HepG2 (cell line): ENCODE results near the gene IDNK. TPM values are rescaled to one million over a fixed set of nuclear protein-coding genes. Genes with fewer than 3 reads are reported as not detected.

Source experiments
- ELF3 ChIP-seq: IDR thresholded peaks from 2 replicates; pipeline ENCODE4 v1.6.1; 2016; ENCODE audit warnings: missing genetic modification reagents, missing compliant biosample characterization
- PATZ1 ChIP-seq: sonication (generic); formaldehyde crosslinking; IDR thresholded peaks from 2 replicates; pipeline ENCODE4 v1.4.0; 2020; ENCODE audit warnings: missing genetic modification reagents
- SIN3A ChIP-seq: IDR thresholded peaks from 2 replicates; pipeline ENCODE4 v1.6.1; 2011; ENCODE audit warnings: low read depth, mild to moderate bottlenecking, control low read depth, low read length, borderline replicate concordance
- SIX1 ChIP-seq: sonication (generic); formaldehyde crosslinking; IDR thresholded peaks from 2 replicates; pipeline ENCODE4 v1.4.0; 2020; ENCODE audit warnings: missing genetic modification reagents, borderline replicate concordance
- UBTF ChIP-seq: sonication (generic); formaldehyde crosslinking; IDR thresholded peaks from 2 replicates; pipeline ENCODE4 v1.4.0; 2020; ENCODE audit warnings: mild to moderate bottlenecking, missing genetic modification reagents
- ZMYM3 ChIP-seq: sonication (generic); formaldehyde crosslinking; IDR thresholded peaks from 2 replicates; pipeline ENCODE4 v1.5.1; 2020; ENCODE audit warnings: mild to moderate bottlenecking, missing genetic modification reagents
- ZNF558 ChIP-seq: sonication (generic); formaldehyde crosslinking; IDR thresholded peaks from 2 replicates; pipeline ENCODE4 v1.9.0; 2022; ENCODE audit warnings: mild to moderate bottlenecking, missing genetic modification reagents, borderline replicate concordance
- ZNF589 ChIP-seq: sonication (generic); formaldehyde crosslinking; conservative IDR thresholded peaks from 2 replicates; pipeline ENCODE4 v1.8.0; 2022; ENCODE audit warnings: mild to moderate bottlenecking, moderate library complexity, missing genetic modification reagents
- polyA plus RNA-seq, 8 experiments: library from polyadenylated mRNA; depleted of rRNA in 3 of 8; stranded (reverse) in 7 of 8; unstranded in 1 of 8; fragments of >200 nt; fragmentation: Illumina TruSeq in 4 of 8; extraction: Trizol in 4 of 8; gene quantifications; 2 replicates each; pipeline versions ENCODE4 v1.2.1 to v1.2.3, GENCODE V29; 2011 to 2016; ENCODE audit warnings: low read depth in 4 of 8, missing spikeins in 1 of 8, mixed read lengths in 1 of 8; ENCODE audit not compliant: insufficient read depth in 1 of 8
- total RNA-seq, 5 experiments: library from RNA; depleted of rRNA; stranded (reverse); fragments of >200 nt; fragmentation: Illumina TruSeq; extraction: Trizol; gene quantifications; 2 replicates each; pipeline ENCODE4 v1.2.3, GENCODE V29; 2016; ENCODE audit warnings: low read depth in 1 of 5
- TF ChIP-seq, protein P1 (sequence below): sonication (generic); formaldehyde crosslinking; IDR thresholded peaks from 2 replicates; pipeline ENCODE4 v1.5.0; 2020; ENCODE audit warnings: mild to moderate bottlenecking, missing genetic modification reagents, borderline replicate concordance

The IDNK gene
- total and polyA plus RNA-seq, 2 of the 13 experiments (the other 11 are each of a cell fraction or from before 2014, with no cell fraction given), result 3.1 to 4.8 TPM

GRCh38 chr9:83622939-83623678 is at the start of gene IDNK (continued):
- TF ChIP-seq, protein P1, sequence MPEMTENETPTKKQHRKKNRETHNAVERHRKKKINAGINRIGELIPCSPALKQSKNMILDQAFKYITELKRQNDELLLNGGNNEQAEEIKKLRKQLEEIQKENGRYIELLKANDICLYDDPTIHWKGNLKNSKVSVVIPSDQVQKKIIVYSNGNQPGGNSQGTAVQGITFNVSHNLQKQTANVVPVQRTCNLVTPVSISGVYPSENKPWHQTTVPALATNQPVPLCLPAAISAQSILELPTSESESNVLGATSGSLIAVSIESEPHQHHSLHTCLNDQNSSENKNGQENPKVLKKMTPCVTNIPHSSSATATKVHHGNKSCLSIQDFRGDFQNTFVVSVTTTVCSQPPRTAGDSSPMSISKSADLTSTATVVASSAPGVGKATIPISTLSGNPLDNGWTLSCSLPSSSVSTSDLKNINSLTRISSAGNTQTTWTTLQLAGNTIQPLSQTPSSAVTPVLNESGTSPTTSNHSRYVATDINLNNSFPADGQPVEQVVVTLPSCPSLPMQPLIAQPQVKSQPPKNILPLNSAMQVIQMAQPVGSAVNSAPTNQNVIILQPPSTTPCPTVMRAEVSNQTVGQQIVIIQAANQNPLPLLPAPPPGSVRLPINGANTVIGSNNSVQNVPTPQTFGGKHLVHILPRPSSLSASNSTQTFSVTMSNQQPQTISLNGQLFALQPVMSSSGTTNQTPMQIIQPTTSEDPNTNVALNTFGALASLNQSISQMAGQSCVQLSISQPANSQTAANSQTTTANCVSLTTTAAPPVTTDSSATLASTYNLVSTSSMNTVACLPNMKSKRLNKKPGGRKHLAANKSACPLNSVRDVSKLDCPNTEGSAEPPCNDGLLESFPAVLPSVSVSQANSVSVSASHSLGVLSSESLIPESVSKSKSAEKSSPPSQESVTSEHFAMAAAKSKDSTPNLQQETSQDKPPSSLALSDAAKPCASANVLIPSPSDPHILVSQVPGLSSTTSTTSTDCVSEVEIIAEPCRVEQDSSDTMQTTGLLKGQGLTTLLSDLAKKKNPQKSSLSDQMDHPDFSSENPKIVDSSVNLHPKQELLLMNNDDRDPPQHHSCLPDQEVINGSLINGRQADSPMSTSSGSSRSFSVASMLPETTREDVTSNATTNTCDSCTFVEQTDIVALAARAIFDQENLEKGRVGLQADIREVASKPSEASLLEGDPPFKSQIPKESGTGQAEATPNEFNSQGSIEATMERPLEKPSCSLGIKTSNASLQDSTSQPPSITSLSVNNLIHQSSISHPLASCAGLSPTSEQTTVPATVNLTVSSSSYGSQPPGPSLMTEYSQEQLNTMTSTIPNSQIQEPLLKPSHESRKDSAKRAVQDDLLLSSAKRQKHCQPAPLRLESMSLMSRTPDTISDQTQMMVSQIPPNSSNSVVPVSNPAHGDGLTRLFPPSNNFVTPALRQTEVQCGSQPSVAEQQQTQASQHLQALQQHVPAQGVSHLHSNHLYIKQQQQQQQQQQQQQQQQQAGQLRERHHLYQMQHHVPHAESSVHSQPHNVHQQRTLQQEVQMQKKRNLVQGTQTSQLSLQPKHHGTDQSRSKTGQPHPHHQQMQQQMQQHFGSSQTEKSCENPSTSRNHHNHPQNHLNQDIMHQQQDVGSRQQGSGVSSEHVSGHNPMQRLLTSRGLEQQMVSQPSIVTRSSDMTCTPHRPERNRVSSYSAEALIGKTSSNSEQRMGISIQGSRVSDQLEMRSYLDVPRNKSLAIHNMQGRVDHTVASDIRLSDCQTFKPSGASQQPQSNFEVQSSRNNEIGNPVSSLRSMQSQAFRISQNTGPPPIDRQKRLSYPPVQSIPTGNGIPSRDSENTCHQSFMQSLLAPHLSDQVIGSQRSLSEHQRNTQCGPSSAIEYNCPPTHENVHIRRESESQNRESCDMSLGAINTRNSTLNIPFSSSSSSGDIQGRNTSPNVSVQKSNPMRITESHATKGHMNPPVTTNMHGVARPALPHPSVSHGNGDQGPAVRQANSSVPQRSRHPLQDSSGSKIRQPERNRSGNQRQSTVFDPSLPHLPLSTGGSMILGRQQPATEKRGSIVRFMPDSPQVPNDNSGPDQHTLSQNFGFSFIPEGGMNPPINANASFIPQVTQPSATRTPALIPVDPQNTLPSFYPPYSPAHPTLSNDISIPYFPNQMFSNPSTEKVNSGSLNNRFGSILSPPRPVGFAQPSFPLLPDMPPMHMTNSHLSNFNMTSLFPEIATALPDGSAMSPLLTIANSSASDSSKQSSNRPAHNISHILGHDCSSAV (CRISPR knock-in tag), result no peak
- TF ChIP-seq SIX1 (CRISPR knock-in tag) (no peak), UBTF (CRISPR knock-in tag) (peak; percentile 96), ELF3 (CRISPR knock-in tag) (peak; percentile 6; the same call in 1 of the 2 replicates), PATZ1 (peak; percentile 78), SIN3A (peak; percentile 34; the same call in 1 of the 2 replicates), ZNF589 (CRISPR knock-in tag) (0 out of 2 replicates have a peak, but pooled peaks have one; percentile 31), ZNF558 (CRISPR knock-in tag) (peak; percentile 73; the same call in 1 of the 2 replicates), ZMYM3 (CRISPR knock-in tag) (no peak)
